Naive B cell (primary cell): Measurements from ENCODE around the gene LAMA2. TPM values are rescaled to one million over a fixed set of nuclear protein-coding genes. Genes with fewer than 3 reads are reported as not detected.

Experiments
- ATAC-seq, 2 donors: fragments of 150-1000 bp; cut with Tn5 transposase; 2 replicates each; pipeline ENCODE4 v1.10.0; 2021; ENCODE audit warnings: low read depth in 2 of 2, mild to moderate bottlenecking in 2 of 2, moderate library complexity in 2 of 2
- DNase-seq: peaks from one replicate; pipeline ENCODE4 v3.0.0; 2022
- H3K27ac Mint-ChIP-seq, 6 donors: one replicate each; pipeline ENCODE4 v1.8.0; 2020 to 2022; ENCODE audit warnings: mild to moderate bottlenecking in 6 of 6, mixed read lengths in 6 of 6, moderate library complexity in 5 of 6, inconsistent platforms in 2 of 6
- H3K27me3 Mint-ChIP-seq, 3 donors: one replicate each; pipeline ENCODE4 v1.8.0; 2021 to 2022; ENCODE audit warnings: mixed read lengths in 3 of 3, mild to moderate bottlenecking in 1 of 3
- H3K36me3 Mint-ChIP-seq, 2 donors: one replicate each; pipeline ENCODE4 v1.8.0; 2020 to 2022; ENCODE audit warnings: mixed read lengths in 2 of 2, inconsistent platforms in 1 of 2, mild to moderate bottlenecking in 1 of 2
- H3K4me1 Mint-ChIP-seq, 3 donors: one replicate each; pipeline ENCODE4 v1.8.0; 2020 to 2022; ENCODE audit warnings: mixed read lengths in 3 of 3, inconsistent platforms in 1 of 3, mild to moderate bottlenecking in 1 of 3, moderate library complexity in 1 of 3
- H3K4me3 Mint-ChIP-seq, 8 donors: one replicate each; pipeline ENCODE4 v1.8.0; 2020 to 2022; ENCODE audit warnings: mild to moderate bottlenecking in 8 of 8, mixed read lengths in 8 of 8, moderate library complexity in 8 of 8, inconsistent platforms in 2 of 8
- H3K9me3 Mint-ChIP-seq, 7 donors: one replicate each; pipeline ENCODE4 v1.8.0; 2020 to 2022; ENCODE audit warnings: mixed read lengths in 7 of 7, mild to moderate bottlenecking in 5 of 7, inconsistent platforms in 2 of 7, moderate library complexity in 1 of 7
- polyA plus RNA-seq, 6 donors: library from polyadenylated mRNA; unstranded; fragments of 300-500 nt; fragmentation: Illumina TruSeq; gene quantifications; one replicate each; pipeline ENCODE4 v1.2.3, GENCODE V29; 2021; ENCODE audit warnings: low read depth in 6 of 6

LAMA2 gene
- polyA plus RNA-seq, 6 donors from 2014 or later: 0.28 TPM; not detected in 5

- ATAC-seq (no peak), DNase-seq (no peak)
- H3K9me3 Mint-ChIP-seq: no peaks in the 10 kb centered on the region
- H3K4me3 Mint-ChIP-seq: no peak overlapping the region
- peaks cover 0 to 2% (median 1%) of the 10 kb centered on the region in 3 donors for H3K4me1 Mint-ChIP-seq
- no peaks in the 10 kb centered on the region for H3K27me3 Mint-ChIP-seq
- H3K36me3 Mint-ChIP-seq: no peaks in the 10 kb centered on the region
- H3K27ac Mint-ChIP-seq: no peak overlapping the region
These were observed 227.9 kb downstream of the LAMA2 start for GRCh38 chr6:129110690-129111343.

GRCh38 chr6:129111346-129111745, 228.4 kb downstream of the LAMA2 start:
- Mint-ChIP-seq H3K36me3 (no peaks in the 10 kb centered on the region), H3K9me3 (no peaks in the 10 kb centered on the region), H3K27me3 (no peaks in the 10 kb centered on the region), H3K4me3 (no peak overlapping the region), H3K4me1 (no peaks in the 10 kb centered on the region), H3K27ac (no peak overlapping the region)
- ATAC-seq: no peak
- DNase-seq: no peak

DNA sequence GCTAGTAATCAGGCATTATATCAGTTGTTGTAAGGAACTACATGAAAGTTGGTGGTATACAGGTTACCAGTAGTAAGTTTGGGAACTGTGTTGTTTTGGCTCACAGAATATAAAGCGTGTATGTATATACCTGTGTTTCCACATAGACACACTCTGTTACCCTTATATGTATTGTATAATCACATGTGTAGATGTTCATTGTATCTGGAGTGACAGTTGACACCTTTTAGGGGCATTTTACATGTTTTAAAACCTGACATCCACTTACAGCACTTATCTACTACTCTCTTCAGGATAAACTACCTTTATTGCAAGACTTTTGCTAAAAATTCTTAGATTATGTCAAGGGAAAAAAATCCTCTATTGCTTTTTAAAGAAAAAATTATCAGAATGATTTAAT, 228.9 kb downstream of the LAMA2 start:
- ATAC-seq (no peak), DNase-seq (no peak)
- Mint-ChIP-seq H3K9me3 (no peaks in the 10 kb centered on the region), H3K4me3 (no peak overlapping the region), H3K27ac (no peak overlapping the region), H3K27me3 (no peaks in the 10 kb centered on the region), H3K4me1 (no peaks in the 10 kb centered on the region), H3K36me3 (no peaks in the 10 kb centered on the region)

GRCh38 chr6:129112591-129112990, 229.7 kb downstream of the LAMA2 start:
- no peak for ATAC-seq
- no peak for DNase-seq
- Mint-ChIP-seq H3K4me3 (no peak overlapping the region), H3K27ac (no peak overlapping the region), H3K4me1 (no peaks in the 10 kb centered on the region), H3K27me3 (no peaks in the 10 kb centered on the region), H3K36me3 (no peaks in the 10 kb centered on the region), H3K9me3 (no peaks in the 10 kb centered on the region)

DNA sequence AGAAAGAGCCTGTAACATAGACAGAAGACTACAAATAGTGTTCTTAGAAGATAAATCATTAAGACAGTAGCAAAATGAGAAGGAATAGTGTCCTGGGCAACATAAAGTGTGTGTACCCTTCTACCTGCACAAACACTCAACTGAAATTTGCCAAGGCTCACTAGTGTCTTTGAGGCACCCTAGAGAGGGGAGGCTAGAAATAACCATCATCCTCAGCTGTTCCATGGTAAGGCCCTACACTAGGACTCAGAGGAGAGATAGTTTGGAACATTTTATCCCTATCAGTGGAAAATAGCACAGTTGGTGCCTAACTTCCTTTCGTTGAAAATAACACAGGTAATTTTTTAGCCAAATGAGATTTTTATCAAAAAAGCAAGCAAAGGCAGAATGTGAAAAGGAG, 230.7 kb downstream of the LAMA2 start:
- H3K27ac Mint-ChIP-seq: no peak overlapping the region
- no peaks in the 10 kb centered on the region for H3K4me1 Mint-ChIP-seq
- no peak for ATAC-seq
- H3K4me3 Mint-ChIP-seq: no peak overlapping the region
- H3K9me3 Mint-ChIP-seq: no peaks in the 10 kb centered on the region
- no peak for DNase-seq
- no peaks in the 10 kb centered on the region for H3K27me3 Mint-ChIP-seq
- H3K36me3 Mint-ChIP-seq: no peaks in the 10 kb centered on the region

DNA sequence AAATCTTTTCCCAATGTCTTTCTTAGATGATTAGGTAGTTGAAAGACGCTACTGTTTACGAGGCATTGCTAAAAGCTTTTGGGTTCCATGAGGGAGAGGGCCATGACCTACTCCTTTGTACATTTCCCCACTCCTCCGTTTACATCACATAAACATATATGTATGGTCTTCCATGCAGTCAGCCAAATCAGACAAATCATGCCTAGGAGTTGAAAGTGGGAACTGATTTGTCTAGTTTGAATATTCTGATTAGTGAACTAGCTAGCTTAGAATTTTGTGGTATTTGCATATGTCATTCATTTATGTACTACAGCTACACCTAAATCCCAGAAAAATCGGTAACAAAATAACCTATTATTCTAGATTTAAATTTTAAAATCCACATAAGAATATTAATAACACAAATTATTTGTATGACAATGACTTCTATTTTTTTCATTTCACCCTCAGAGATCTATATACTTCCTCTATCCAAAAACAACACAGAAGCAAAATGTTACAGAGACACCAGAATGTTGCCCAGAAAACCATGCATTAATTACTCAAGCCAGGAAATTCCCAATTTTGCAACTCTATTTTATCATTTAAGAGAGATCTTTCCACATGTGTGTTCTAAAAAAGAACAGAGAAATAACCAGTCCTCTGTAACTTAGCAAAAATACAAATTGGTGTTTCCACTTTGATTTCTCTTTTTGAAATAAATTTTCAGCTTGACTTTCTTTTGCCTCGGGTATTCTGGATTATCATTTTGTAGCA, 231.9 kb downstream of the LAMA2 start:
- ATAC-seq: no peak
- Mint-ChIP-seq H3K27me3 (no peaks in the 10 kb centered on the region), H3K9me3 (no peaks in the 10 kb centered on the region), H3K4me1 (no peaks in the 10 kb centered on the region), H3K4me3 (no peak overlapping the region), H3K36me3 (no peaks in the 10 kb centered on the region), H3K27ac (no peak overlapping the region)
- no peak for DNase-seq

DNA sequence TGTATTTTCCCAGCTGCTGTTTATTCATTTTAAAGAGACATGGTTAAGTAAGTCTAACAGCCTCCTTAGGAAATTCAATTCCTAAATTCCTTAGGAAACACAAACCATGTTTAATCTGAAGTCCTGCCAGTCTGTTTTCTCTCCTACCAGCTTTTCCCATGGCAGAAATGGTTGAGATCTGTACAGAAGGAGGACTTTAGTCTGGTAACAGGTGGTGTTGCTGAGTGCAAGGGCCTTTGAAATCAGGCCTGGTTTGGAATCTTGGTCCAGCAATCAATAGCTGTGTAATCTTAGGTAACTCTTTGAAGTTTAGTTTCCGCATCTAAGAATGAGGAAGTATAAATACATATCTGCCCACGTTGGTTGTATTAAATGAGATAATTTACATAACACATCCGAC, 232.5 kb downstream of the LAMA2 start:
- no peaks in the 10 kb centered on the region for H3K4me1 Mint-ChIP-seq
- no peaks in the 10 kb centered on the region for H3K9me3 Mint-ChIP-seq
- no peak overlapping the region for H3K27ac Mint-ChIP-seq
- DNase-seq: no peak
- no peaks in the 10 kb centered on the region for H3K27me3 Mint-ChIP-seq
- H3K36me3 Mint-ChIP-seq: no peaks in the 10 kb centered on the region
- H3K4me3 Mint-ChIP-seq: no peak overlapping the region
- no peak for ATAC-seq

DNA sequence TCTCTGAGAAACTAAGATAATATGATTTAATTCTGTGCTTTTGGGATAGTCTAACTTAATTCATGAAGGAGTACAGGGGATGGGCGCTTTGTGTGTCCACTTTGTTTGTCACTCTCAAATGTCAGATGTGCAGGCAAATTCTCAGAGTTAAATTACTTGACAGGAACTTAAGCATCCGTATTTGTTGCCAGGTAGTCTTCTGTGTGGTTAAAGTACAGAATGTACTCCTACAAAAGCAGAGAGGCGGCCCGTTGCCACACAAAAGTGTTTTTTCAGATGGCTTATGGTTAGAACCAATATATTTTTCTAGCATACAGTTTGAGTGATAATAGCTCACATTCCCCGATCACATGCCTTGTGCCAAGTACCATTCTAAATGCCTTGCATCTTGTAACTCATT, 234.4 kb downstream of the LAMA2 start:
- Mint-ChIP-seq H3K27ac (no peak overlapping the region), H3K4me1 (no peaks in the 10 kb centered on the region), H3K27me3 (no peaks in the 10 kb centered on the region), H3K9me3 (no peaks in the 10 kb centered on the region), H3K36me3 (no peaks in the 10 kb centered on the region), H3K4me3 (no peak overlapping the region)
- DNase-seq: no peak
- ATAC-seq: no peak

DNA sequence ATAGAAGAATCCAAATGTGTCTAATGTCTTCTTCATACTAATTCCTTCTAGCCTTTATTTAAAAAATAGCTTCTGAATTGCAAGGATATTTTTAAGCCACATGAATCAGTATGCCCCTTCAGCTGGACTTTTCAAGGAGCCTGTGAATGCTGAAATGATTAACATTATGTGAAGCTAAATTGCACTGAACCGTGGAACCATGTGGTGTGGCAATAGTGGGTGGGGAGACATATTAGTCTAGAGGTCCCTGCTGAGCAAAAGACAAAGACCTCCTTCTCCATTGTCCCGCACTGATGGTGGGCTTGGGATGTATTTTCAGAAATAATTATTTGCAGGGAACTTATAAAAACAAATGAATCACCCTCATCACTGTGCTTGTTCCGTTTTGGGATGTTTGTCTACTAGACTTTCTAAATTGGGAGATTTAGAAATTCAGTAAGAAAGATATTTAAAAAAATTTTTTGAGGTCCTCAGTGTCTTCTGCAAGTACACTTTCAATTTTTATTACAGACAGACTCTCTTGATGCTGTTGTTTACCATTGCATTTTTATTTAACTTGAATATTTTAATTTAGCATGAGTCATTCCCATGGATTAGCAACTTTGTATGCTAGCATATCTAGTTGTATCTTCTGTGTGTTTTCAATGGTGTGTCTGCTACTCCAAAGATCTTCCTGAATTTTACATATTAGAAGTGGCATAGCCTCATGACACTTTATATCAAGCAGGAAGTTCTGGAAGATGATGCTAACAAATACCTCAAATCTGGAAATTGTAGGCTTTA, 238.1 kb downstream of the LAMA2 start:
- Mint-ChIP-seq H3K9me3 (no peaks in the 10 kb centered on the region), H3K27ac (no peak overlapping the region), H3K4me3 (no peak overlapping the region), H3K36me3 (no peaks in the 10 kb centered on the region), H3K27me3 (no peaks in the 10 kb centered on the region), H3K4me1 (no peaks in the 10 kb centered on the region)
- no peak for ATAC-seq
- no peak for DNase-seq

DNA sequence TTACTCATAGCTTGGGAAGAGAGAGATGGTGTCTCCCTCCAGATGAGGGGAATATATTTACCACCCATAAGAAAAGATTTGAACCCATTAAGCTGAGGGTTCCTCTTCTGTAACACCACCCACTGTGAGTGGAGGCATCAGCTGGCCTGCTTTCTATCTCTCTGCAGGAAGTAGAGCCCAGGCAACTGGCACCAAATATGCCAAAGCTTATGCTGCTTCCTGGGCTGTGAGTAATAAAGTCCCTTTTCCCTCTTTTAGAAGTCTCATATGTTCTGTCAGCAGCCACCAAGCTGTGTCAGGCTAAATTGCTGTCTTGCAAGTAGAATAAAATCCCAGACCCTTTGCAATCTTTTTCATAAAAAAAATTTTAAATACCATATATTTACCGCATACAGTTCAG, 241.4 kb downstream of the LAMA2 start:
- Mint-ChIP-seq H3K4me3 (no peak overlapping the region), H3K27ac (no peak overlapping the region), H3K9me3 (no peaks in the 10 kb centered on the region), H3K27me3 (no peaks in the 10 kb centered on the region), H3K36me3 (no peaks in the 10 kb centered on the region), H3K4me1 (no peaks in the 10 kb centered on the region)
- DNase-seq (no peak), ATAC-seq (no peak)

- no peak for ATAC-seq
- H3K4me1 Mint-ChIP-seq: no peaks in the 10 kb centered on the region
- peak overlapping the region in 1 of 6 donors; percentile 4 for H3K27ac Mint-ChIP-seq
- H3K36me3 Mint-ChIP-seq: no peaks in the 10 kb centered on the region
- no peak for DNase-seq
- H3K27me3 Mint-ChIP-seq: no peaks in the 10 kb centered on the region
- no peak overlapping the region for H3K4me3 Mint-ChIP-seq
- H3K9me3 Mint-ChIP-seq: peaks cover 0 to 1% (median 0%) of the 10 kb centered on the region in 7 donors
These were observed 247.2 kb downstream of the LAMA2 start for GRCh38 chr6:129130106-129130505.

- Mint-ChIP-seq H3K9me3 (peaks cover 0 to 1% (median 0%) of the 10 kb centered on the region in 7 donors), H3K36me3 (no peaks in the 10 kb centered on the region), H3K27me3 (no peaks in the 10 kb centered on the region), H3K4me1 (no peaks in the 10 kb centered on the region), H3K27ac (no peak overlapping the region), H3K4me3 (no peak overlapping the region)
- ATAC-seq (no peak), DNase-seq (no peak)
These were observed 248.2 kb downstream of the LAMA2 start for GRCh38 chr6:129130959-129131681.

DNA sequence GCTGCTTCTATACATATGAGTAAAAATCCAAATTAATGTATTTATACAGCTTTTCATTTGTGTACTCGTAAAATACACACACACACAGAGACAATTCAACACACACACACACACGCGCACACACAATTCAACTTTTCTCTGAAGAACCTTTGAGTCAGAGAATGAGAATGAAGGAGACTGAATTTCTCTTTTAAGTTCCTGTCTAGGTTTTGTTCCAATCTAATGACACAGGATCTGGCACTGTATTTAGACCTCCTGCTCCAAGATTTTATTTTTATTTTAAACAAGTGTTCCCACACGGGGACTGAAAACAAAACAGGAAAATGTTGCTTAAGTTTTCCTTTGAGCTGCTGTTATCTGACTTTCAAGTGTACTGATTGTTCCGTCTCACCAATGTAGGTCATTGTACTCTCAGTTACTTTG, 250.8 kb downstream of the LAMA2 start:
- no peaks in the 10 kb centered on the region for H3K4me1 Mint-ChIP-seq
- no peak overlapping the region for H3K27ac Mint-ChIP-seq
- no peak overlapping the region for H3K4me3 Mint-ChIP-seq
- no peaks in the 10 kb centered on the region for H3K27me3 Mint-ChIP-seq
- DNase-seq (no peak), ATAC-seq (no peak)
- no peaks in the 10 kb centered on the region for H3K36me3 Mint-ChIP-seq
- peaks cover 0 to 1% (median 0%) of the 10 kb centered on the region in 7 donors for H3K9me3 Mint-ChIP-seq
